HG02970 (cell line): ENCODE results near the gene CSNK1G3.
"Not testable (repeated sequence)": the region's sequence is repeated elsewhere in the genome, so short reads cannot be mapped to it uniquely, and the experiment has no call there.

Experiments
- ATAC-seq: cut with Tn5 transposase; IDR thresholded peaks from one replicate; pipeline ENCODE4 v1.9.1; 2021; ENCODE audit warnings: mild to moderate bottlenecking, moderate library complexity, moderate number of reproducible peaks; ENCODE audit not compliant: unreplicated experiment, low FRiP score

Gene CSNK1G3

DNA sequence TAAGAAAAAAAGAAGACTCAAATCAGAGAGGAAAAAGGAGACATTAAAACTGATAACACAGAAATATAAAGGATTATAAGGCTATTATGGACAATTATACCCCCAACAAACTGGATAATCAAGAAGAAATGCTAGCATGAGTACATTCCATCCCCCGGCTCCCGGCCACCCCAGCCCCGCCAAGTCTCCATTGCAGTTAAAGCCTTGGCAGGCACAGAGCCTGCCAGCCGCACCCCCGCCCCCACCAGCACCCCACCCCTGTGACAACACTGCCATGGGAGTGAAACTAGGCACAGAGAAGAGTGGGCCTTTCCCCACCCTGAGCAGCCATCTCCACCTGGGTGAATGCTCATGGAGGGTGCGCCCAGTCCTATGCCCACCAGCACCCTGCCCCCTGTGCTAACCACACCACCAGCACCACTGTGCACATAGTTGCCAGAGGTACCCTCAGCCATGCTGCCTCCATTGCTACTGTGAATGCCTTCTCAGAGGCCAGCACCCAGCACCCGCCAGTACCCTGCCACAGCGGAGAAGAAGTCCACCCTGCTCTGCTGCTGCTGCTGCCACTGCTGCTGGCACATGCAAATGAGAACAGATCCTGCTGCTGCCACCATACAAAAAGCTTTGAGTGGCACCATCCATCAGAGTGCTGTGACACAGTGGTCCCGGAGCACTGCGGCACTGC, 117.0 kb downstream of the CSNK1G3 start:
- no peak for ATAC-seq

DNA sequence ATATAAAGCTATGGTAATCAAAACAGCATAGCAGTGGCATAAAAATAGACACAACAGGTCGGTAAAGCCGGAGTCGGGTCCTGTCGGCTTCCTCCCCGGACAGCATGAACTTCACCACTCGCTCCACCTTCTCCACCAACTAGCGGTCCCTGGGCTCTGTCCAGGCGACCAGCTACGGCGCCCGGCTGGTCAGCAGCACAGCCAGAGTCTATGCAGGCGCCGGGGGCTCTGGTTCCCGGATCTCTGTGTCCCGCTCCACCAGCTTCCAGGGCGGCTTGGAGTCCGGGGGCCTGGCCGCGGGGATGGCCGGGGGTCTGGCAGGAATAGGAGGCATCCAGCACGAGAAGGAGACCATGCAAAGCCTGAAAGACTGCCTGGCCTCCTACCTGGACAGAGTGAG, 124.0 kb downstream of the CSNK1G3 start:
- no peak for ATAC-seq

DNA sequence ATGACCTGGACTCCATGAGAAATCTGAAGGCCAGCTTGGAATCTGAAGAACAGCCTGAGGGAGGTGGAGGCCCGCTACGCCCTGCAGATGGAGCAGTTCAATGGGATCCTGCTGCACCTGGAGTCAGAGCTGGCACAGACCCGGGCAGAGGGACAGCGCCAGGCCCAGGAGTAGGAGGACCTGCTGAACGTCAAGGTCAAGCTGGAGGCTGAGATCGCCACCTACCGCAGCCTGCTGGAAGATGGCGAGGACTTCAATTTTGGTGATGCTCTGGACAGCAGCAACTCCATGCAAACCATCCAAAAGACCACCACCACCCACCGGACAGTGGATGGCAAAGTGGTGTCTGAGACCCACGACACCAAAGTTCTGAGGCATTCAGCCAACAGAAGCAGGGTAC, 125.1 kb downstream of the CSNK1G3 start:
- ATAC-seq = not testable (repeated sequence)

- ATAC-seq = no peak
Measured at GRCh38 chr5:123639244-123639643, 127.3 kb downstream of the CSNK1G3 start.

DNA sequence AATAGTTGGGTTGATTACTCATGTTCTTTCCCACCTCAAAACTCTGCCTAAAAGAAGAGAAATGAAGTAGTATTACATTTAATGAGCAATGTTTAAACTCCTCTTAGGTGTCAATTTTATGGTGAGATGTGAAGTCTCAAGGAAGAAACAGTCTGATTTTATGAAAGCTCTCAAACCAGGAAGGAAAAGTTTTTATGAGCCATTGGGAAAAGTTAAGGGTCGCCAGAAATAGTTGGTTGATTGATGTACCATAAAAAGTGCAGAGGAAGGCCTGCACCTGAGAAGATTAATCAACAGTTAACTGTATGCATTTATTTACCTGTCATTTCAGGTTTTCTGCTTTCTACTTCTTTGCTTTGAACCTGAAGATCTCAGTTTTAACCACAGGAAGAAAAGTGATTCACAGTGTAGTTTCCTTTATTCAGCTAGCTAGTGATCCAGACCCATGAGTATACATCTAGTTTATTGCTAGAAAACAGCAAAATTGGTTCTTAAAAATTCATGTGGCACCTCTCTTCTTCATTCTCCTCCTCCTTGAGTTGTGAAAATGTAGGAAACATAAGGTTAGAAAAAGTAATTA, 133.1 kb downstream of the CSNK1G3 start:
- ATAC-seq = no peak

DNA sequence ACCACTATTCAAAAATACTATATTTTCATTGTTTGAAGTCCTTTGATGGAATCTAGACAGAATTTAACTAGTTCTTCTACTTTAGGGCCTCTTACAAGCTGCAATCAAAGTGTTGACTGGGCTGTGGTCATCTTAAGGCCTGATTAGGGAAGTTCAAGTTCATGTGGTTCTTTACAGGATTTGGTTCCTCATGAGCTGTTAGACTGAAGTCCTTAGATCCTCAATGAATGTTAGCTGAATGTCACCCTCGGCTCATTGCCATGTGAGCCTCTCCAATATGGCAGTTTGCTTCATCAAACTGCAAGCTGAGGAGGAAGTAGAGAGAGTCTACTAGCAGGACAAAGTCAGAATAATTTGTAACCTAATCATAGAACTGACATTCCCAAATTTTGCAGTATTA, 135.1 kb downstream of the CSNK1G3 start:
- ATAC-seq = no peak

- no peak for ATAC-seq
Measured at GRCh38 chr5:123651234-123651633, 139.3 kb downstream of the CSNK1G3 start.

GRCh38 chr5:123659011-123659410, 147.0 kb downstream of the CSNK1G3 start:
- ATAC-seq = no peak

DNA sequence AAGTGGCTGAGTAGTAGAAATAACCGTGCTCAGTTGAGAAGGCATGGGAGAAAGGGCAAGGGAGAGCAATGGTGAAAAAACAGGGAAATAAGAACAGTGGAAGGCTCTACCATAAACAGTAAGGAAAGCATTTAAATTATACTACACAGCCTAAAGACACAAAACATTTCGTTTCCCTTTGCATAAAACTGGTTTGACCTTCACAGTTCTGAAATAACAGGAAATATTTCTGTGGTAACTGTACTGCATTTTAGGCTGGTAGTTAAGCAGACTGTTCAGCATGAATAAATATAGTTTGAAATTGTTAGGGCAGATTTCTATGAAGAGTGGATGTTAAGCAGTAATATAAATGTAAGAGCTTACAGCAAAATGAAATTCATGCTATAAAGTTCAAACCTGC, 147.5 kb downstream of the CSNK1G3 start:
- no peak for ATAC-seq

DNA sequence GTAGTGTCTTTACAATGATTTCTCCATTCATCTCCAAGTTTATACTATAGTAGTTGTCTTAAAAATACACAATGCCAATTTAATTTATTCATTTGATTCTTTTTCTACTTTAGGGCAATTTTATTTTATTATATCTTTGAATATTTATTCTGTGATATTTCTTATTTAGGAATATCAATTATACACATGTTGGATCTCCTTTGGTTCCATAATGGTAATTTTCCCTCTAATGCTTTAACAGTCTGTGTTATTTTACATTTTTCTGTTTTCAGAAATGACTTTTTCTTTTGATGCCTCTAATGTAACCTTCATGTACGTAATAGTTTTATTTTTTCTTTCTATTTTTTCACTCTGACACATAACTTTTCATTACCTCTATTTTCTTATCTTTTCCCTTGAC, 153.0 kb downstream of the CSNK1G3 start:
- ATAC-seq = no peak

- no peak for ATAC-seq
Measured at GRCh38 chr5:123665822-123666371, 153.9 kb downstream of the CSNK1G3 start.
